CD14-positive monocyte (primary cell): Measurements from ENCODE around the gene MKLN1. TPM values are rescaled to one million over a fixed set of nuclear protein-coding genes. Genes with fewer than 3 reads are reported as not detected.

ENCODE experiments used
- DNase-seq, 3 donors: peaks; one replicate each; pipeline ENCODE4 v3.0.0-alpha.2; 2011 to 2022
- H2AFZ ChIP-seq: 2 replicates; pipeline ENCODE4 v1.6.0; 2012; ENCODE audit warnings: mild to moderate bottlenecking, low read depth, low read length, inconsistent platforms; ENCODE audit not compliant: insufficient read depth, poor library complexity, severe bottlenecking
- H3K27ac ChIP-seq, 2 donors: 1 replicate in 1 of 2; 2 replicates in 1 of 2; pipeline ENCODE4 v1.5.1; 2012 to 2013; ENCODE audit warnings: low read length in 2 of 2, control low read depth in 1 of 2, inconsistent platforms in 1 of 2, low read depth in 1 of 2, mild to moderate bottlenecking in 1 of 2
- H3K27me3 ChIP-seq, 2 donors: one replicate each; pipeline versions ENCODE4 v1.6.0 to v1.6.1; 2011 to 2013; ENCODE audit warnings: low read length in 2 of 2; ENCODE audit not compliant: control insufficient read depth in 2 of 2, insufficient read depth in 2 of 2
- H3K36me3 ChIP-seq, 2 donors: replicated peaks in 1 of 2; 1 replicate in 1 of 2; 2 replicates in 1 of 2; pipeline versions ENCODE4 v1.5.1 to v1.6.1; 2012 to 2013; ENCODE audit warnings: low read length in 2 of 2, control low read depth in 1 of 2, inconsistent platforms in 1 of 2, mild to moderate bottlenecking in 1 of 2; ENCODE audit not compliant: insufficient read depth in 2 of 2, control insufficient read depth in 1 of 2
- H3K4me1 ChIP-seq, 2 donors: 1 replicate in 1 of 2; 2 replicates in 1 of 2; pipeline versions ENCODE4 v1.5.1 to v1.6.1; 2012 to 2013; ENCODE audit warnings: low read length in 2 of 2, control low read depth in 1 of 2, inconsistent platforms in 1 of 2, mild to moderate bottlenecking in 1 of 2, moderate library complexity in 1 of 2; ENCODE audit not compliant: insufficient read depth in 2 of 2, control insufficient read depth in 1 of 2
- H3K4me2 ChIP-seq: replicated peaks from 2 replicates; pipeline ENCODE3; 2012; ENCODE audit warnings: low read length, moderate library complexity, mild to moderate bottlenecking; ENCODE audit not compliant: poor library complexity, severe bottlenecking; ENCODE audit errors: extremely low read depth
- H3K4me3 ChIP-seq, 3 experiments: fragments of 200-600 bp in 1 of 3; sonication (generic) in 1 of 3; replicated peaks in 1 of 3; 1 replicate in 2 of 3; 2 replicates in 1 of 3; pipeline ENCODE4 v1.5.1; 2011 to 2013; ENCODE audit warnings: low read length in 3 of 3, mild to moderate bottlenecking in 3 of 3, control low read depth in 2 of 3, low read depth in 2 of 3, inconsistent platforms in 1 of 3, moderate library complexity in 1 of 3
- H3K79me2 ChIP-seq: 2 replicates; pipeline ENCODE4 v1.6.0; 2012; ENCODE audit warnings: mild to moderate bottlenecking, control low read depth, inconsistent platforms, low read length, moderate library complexity; ENCODE audit not compliant: insufficient read depth
- H3K9ac ChIP-seq: 2 replicates; pipeline ENCODE4 v1.6.0; 2017; ENCODE audit warnings: low read length, mild to moderate bottlenecking; ENCODE audit not compliant: insufficient read depth, poor library complexity, severe bottlenecking
- H3K9me3 ChIP-seq, 2 donors: replicated peaks in 1 of 2; 1 replicate in 1 of 2; 2 replicates in 1 of 2; pipeline versions ENCODE4 v1.5.1 to v1.6.1; 2012 to 2013; ENCODE audit warnings: low read length in 2 of 2, control low read depth in 1 of 2; ENCODE audit not compliant: control insufficient read depth in 1 of 2, insufficient read depth in 1 of 2
- H4K20me1 ChIP-seq: 2 replicates; pipeline ENCODE4 v1.6.0; 2012; ENCODE audit warnings: mild to moderate bottlenecking, low read length, control low read depth, moderate library complexity; ENCODE audit not compliant: insufficient read depth
- H3K27ac Mint-ChIP-seq, 7 donors: one replicate each; pipeline ENCODE4 v1.8.0; 2020; ENCODE audit warnings: mild to moderate bottlenecking in 7 of 7, mixed read lengths in 7 of 7, moderate library complexity in 6 of 7, inconsistent platforms in 2 of 7
- H3K27me3 Mint-ChIP-seq, 3 donors: one replicate each; pipeline ENCODE4 v1.8.0; 2021 to 2022; ENCODE audit warnings: low read depth in 3 of 3, mild to moderate bottlenecking in 3 of 3, mixed read lengths in 3 of 3, moderate library complexity in 3 of 3, inconsistent platforms in 1 of 3
- H3K36me3 Mint-ChIP-seq, 2 donors: one replicate each; pipeline ENCODE4 v1.8.0; 2020; ENCODE audit warnings: mixed read lengths in 2 of 2, inconsistent platforms in 1 of 2, mild to moderate bottlenecking in 1 of 2
- H3K4me1 Mint-ChIP-seq: one replicate; pipeline ENCODE4 v1.8.0; 2020; ENCODE audit warnings: mild to moderate bottlenecking, mixed read lengths
- H3K4me3 Mint-ChIP-seq, 2 donors: one replicate each; pipeline ENCODE4 v1.8.0; 2020; ENCODE audit warnings: mild to moderate bottlenecking in 2 of 2, mixed read lengths in 2 of 2, moderate library complexity in 1 of 2
- H3K9me3 Mint-ChIP-seq, 7 donors: one replicate each; pipeline ENCODE4 v1.8.0; 2020 to 2022; ENCODE audit warnings: mixed read lengths in 7 of 7, mild to moderate bottlenecking in 6 of 7, moderate library complexity in 6 of 7, inconsistent platforms in 2 of 7
- WGBS: methylation state at CpG from one replicate; pipeline ENCODE4 v1.1.5; 2013; ENCODE audit warnings: missing lambda C conversion rate; ENCODE audit not compliant: insufficient coverage; 5-methylcytosine and 5-hydroxymethylcytosine counted together
- intact Hi-C, 2 donors: fragments of 100-400 bp; cut with micrococcal nuclease; formaldehyde crosslinking; loops; one replicate each; pipeline versions ENCODE4 v1.15.0 to v1.15.1; 2023
- polyA plus RNA-seq, 3 donors: library from polyadenylated mRNA; depleted of rRNA in 1 of 3; unstranded in 2 of 3; stranded (reverse) in 1 of 3; fragments of 300-500 nt in 2 of 3; fragments of >200 nt in 1 of 3; fragmentation: Illumina TruSeq in 2 of 3; gene quantifications; 1 replicate in 2 of 3; 2 replicates in 1 of 3; pipeline ENCODE4 v1.2.3, GENCODE V29; 2012 to 2021
- TF ChIP-seq, protein P1 (sequence below): fragments of 200-600 bp; IDR thresholded peaks from one replicate; pipeline ENCODE4 v1.8.0; 2022; ENCODE audit warnings: antibody characterized with exemption, mild to moderate bottlenecking

The MKLN1 gene
- polyA plus RNA-seq, 3 donors = 12.2 to 18.5 (median 17.2) TPM

DNA sequence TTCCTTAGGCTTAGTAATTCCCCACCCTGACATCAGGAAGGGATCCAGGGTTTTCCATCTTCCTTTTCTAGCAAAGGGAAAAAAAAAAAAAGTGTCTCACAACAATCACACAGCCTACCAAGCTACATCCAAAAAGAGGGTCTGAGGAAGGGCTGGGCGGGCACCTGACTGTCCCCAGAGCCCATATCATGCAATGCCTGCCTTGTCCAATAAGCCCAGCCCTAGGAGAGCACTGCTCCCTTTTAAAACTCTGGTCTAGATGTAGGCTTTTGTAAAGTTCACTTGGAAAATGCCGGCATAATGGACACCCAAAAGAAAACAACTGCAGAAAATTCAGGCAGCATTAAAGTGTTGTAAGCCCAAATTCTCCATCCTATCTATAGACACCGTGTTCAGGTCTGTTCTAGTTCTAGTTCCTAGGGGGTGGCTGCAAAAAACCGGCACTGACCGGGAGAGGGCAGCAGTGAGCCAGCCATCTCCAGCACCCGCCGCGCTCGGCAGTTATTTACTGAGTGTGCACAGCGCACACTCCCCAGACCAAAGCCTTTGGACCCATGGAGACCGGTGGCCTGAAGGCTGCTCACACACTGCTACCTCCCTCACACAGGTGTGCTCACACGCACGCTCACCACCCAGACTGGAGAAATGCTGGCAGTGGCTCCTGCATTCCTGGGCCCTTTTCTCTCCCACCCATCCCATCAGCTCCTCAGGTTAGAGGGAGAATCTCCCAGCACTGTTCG lies 180.1 kb downstream of the MKLN1 start:
- no peak overlapping the region for H3K27ac ChIP-seq
- intact Hi-C loops = loop anchor here (1.0 to 10.0 kb wide), 2 partner anchors 147 kb away; no protein-coding TSS in a partner anchor
- Mint-ChIP-seq H3K27me3 (peaks cover 5 to 17% (median 9%) of the 10 kb centered on the region in 3 donors), H3K9me3 (peaks cover 0 to 2% (median 0%) of the 10 kb centered on the region in 7 donors), H3K27ac (no peak overlapping the region), H3K4me1 (peaks cover 7% of the 10 kb centered on the region), H3K36me3 (no peaks in the 10 kb centered on the region), H3K4me3 (peak overlapping the region in 1 of 2 donors; percentile 53)
- no peaks in the 10 kb centered on the region for H3K9me3 ChIP-seq
- peaks cover 0 to 3% of the 10 kb centered on the region in 2 donors for H3K4me1 ChIP-seq
- TF ChIP-seq, protein P1, sequence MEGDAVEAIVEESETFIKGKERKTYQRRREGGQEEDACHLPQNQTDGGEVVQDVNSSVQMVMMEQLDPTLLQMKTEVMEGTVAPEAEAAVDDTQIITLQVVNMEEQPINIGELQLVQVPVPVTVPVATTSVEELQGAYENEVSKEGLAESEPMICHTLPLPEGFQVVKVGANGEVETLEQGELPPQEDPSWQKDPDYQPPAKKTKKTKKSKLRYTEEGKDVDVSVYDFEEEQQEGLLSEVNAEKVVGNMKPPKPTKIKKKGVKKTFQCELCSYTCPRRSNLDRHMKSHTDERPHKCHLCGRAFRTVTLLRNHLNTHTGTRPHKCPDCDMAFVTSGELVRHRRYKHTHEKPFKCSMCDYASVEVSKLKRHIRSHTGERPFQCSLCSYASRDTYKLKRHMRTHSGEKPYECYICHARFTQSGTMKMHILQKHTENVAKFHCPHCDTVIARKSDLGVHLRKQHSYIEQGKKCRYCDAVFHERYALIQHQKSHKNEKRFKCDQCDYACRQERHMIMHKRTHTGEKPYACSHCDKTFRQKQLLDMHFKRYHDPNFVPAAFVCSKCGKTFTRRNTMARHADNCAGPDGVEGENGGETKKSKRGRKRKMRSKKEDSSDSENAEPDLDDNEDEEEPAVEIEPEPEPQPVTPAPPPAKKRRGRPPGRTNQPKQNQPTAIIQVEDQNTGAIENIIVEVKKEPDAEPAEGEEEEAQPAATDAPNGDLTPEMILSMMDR = peak; percentile 83
- 38% methylated on average over 12 of the region's 14 CpGs for WGBS
- peak; percentile 33 to 55 (median 53) for DNase-seq
- no peak overlapping the region for H3K4me2 ChIP-seq
- H3K27me3 ChIP-seq = peaks cover 0 to 3% of the 10 kb centered on the region in 2 donors
- H4K20me1 ChIP-seq = no peaks in the 10 kb centered on the region
- H2AFZ ChIP-seq = peak overlapping the region; percentile 24
- H3K4me3 ChIP-seq = no peak overlapping the region
- no peak overlapping the region for H3K9ac ChIP-seq
- H3K36me3 ChIP-seq = no peaks in the 10 kb centered on the region
- H3K79me2 ChIP-seq = no peaks in the 10 kb centered on the region

DNA sequence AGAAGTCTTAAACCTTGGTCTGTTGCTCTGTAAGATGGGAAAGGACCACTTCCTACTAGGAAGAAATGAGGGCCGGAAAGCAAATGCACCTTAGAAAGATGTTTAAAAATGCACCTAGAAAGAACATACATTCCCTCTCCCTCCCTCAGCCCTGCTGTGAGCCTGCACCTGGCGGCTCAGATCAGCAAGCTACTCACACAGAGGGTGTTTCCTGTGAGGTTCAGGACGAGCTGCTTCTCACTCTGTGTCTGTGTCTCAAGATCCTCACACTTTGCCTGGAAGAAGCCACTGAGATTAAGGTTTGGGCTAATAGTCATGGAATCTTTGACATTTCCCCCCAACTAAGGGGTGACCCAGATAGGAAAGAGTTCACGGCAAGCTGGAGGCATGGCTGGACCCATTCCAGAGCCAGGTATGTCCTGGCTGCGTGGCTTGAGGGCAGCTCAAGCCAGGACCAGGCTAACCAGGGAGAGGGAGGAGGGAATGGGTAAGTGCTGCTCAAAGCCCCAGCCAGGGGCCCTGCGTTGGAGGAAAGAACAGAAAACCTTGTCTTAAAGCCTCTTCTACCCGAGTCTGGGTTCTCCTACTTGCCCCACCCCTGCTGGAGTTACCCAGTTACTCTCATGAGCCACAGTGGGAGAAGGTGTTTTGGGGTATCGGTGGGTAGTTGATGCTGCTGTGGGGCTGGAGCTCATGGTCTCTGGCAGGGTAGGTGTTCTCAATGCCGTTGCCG lies 181.2 kb downstream of the MKLN1 start:
- Histone ChIP-seq H2AFZ (no peak overlapping the region), H3K27ac (no peak overlapping the region), H4K20me1 (no peaks in the 10 kb centered on the region), H3K27me3 (peaks cover 0 to 3% of the 10 kb centered on the region in 2 donors), H3K4me1 (peaks cover 0 to 6% of the 10 kb centered on the region in 2 donors), H3K9me3 (no peaks in the 10 kb centered on the region), H3K4me2 (no peak overlapping the region), H3K9ac (no peak overlapping the region), H3K36me3 (no peaks in the 10 kb centered on the region), H3K79me2 (no peaks in the 10 kb centered on the region), H3K4me3 (no peak overlapping the region)
- Mint-ChIP-seq H3K27ac (no peak overlapping the region), H3K36me3 (no peaks in the 10 kb centered on the region), H3K9me3 (peaks cover 0 to 2% (median 0%) of the 10 kb centered on the region in 7 donors), H3K4me1 (peaks cover 12% of the 10 kb centered on the region), H3K27me3 (peaks cover 6 to 17% (median 8%) of the 10 kb centered on the region in 3 donors), H3K4me3 (no peak overlapping the region)
- TF ChIP-seq, protein P1 = no peak
- 79% methylated on average over 4 of the region's 10 CpGs for WGBS
- intact Hi-C loops = loop anchor here (1.0 to 10.0 kb wide), 2 partner anchors 145 to 146 kb away; no protein-coding TSS in a partner anchor
- DNase-seq = no peak
